ENCODE results near the gene SYCE3.

SYCE3 gene

DNA sequence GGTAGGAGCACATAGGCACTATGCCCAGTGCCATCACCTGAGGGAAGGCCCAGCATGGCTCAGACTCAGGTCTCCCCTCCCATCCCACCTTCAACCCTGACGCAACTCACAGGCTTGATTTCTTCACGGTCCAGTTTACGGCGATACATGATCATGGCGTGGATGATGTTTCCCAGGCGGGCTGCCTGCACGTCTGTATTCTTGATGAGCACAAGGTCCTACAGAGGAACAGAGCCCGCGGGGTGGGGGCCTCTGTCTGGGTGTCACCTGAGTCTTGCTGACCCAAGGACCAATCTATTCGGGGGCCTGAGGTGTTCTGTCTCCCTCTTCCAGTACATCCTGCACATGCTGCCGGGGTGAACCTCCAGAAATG, 11.7 kb upstream of the SYCE3 start:
- no peak for DNase-seq

GRCh38 chr22:50573491-50574382, 11.0 kb upstream of the SYCE3 start:
- no peak for DNase-seq

DNA sequence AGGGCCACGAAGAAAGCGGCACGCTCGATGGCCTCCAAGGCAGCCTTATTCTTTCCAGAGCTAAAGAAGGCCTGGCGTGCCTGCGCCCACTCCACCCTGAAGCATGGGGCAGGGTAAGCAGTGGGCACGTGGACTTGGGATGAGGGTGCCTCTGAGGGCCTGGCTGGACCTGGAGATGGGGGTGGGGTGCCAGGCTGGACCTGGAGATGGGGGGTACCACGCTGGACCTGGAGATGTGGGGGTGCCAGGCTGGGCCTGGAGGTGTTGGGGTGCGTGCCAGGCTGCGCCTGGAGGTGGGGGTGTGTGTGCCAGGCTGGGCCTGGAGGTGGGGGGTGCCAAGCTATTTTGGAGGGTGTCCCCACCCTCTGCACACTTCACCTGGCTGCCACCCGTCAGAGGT, 10.2 kb upstream of the SYCE3 start:
- no peak for DNase-seq

GRCh38 chr22:50571264-50572175, 8.8 kb upstream of the SYCE3 start:
- no peak for DNase-seq

- DNase-seq: no peak
Measured at GRCh38 chr22:50570861-50571260, 8.1 kb upstream of the SYCE3 start.

DNA sequence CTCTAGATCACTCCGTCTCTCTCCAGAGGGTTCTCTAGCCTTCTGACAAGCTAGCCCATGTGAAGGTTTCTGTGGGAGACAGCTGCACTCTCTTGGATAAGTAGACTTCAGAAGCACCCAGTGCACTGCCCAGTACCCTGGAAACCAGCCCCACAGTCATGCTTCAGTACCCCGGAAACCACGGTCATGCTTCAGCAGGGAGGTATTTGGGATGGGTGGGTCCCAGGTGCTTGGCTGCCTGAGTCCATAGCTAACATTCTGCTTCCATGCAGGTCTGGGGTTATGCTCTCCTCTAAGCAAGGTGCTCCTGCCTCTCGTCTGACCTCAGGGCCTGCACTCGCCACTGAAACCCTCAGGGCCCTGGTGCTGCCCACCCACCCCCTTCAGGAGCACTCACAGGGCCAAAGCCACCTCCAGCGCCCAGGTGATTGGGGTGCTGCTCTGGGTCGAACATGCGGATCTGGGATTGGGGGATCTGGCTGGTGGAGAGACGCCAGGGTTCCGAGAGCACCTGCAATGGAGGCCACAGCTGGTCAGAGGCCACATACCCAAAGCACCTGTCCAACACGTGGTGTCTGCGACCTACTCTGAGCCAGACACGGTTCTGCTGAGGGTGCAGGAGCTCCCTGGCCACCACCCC, 7.3 kb upstream of the SYCE3 start:
- no peak for DNase-seq

- no peak for DNase-seq
Measured at GRCh38 chr22:50569041-50569459, 6.3 kb upstream of the SYCE3 start.

- DNase-seq: no peak
Measured at GRCh38 chr22:50568626-50569025, 5.9 kb upstream of the SYCE3 start.

- DNase-seq: no peak
Measured at GRCh38 chr22:50567721-50568252, 5.1 kb upstream of the SYCE3 start.

- no peak for DNase-seq
Measured at GRCh38 chr22:50564289-50564688, 1.6 kb upstream of the SYCE3 start.

- no peak for DNase-seq
Measured at GRCh38 chr22:50563413-50564160, 868 bp upstream of the SYCE3 start.

DNA sequence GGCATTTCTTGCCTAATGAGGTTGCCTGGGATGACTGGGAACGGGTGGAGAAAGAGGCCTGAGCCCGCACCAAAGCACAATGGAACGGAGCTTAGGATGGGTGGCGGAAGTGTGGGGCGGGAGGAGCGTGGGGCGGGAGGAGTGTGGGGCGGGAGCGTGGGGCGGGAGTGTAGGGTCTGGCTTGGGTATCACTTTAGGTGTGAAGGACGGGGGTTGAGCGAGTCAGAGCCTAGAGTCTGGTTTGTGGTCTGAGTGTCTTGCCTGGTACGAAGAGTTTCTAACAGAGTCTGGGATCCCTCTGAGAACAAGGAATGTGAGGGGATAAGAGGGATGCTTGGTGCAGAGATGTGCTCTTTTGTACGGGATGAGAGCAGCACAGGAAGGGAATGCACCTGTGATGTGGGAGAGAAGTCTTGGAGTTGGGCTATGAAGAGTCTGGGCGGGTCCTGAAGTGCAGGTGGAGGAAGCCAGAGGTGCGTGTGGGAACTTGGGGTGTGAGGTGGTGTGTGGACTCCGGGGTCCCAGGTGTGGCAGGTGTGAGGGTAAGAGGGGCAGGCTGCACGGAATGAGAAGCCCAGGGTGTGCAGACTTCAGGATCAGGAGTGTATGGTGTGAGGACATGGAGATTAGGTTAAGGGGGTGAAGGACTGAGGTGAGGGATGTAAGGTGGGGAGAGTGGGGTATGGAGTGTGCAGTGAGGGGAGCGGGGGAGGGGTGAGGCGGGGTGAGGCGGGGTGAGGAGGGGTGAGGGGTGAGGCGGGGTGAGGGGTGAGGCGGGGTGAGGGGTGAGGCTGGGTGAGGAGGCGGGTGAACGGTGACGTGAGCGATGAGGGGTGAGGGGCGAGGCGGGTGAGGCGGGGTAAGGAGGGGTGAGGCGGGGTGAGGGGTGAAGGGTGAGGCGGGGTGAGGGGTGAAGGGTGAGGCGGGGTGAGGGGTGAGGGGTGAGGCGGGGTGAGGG, 1.0 kb downstream of the SYCE3 start:
- DNase-seq: no peak

DNA sequence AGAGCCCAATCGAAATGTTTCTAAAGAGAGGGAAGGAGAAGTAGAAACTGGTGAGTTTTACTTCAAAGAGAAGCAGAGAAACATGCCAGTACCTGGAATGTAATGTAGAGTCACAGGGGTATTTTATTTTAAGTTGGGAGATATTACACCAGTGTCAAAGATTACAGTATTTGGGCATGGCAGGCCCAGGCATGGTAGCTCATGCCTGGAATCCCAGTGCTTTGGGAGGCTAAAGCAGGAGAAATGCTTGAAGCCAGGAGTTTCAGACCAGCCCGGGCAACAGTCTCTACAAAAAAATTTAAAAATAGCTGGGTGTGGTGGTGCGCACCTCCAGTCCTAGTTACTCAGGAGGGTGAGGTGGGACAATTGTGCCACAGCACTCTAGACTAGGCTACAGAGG, 2.7 kb downstream of the SYCE3 start:
- no peak for DNase-seq

DNA sequence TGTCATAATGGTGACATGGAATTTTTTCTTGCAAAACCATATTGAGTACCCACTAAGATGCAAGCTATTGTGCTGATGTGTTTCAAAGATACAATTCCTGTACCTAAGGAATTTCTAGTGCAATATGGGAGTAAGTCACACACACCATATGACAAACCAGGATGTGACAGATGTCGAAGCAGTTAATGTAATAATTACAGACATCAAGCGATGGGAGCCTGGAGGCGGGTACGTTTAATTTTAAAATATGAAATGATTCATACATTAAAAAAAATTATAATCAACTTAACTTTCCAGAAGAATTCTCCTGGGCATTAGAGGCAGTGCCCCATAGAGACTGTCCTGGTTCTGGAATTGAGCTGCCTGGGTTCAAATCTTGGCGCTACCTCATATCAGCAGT, 6.0 kb downstream of the SYCE3 start:
- DNase-seq: no peak

DNA sequence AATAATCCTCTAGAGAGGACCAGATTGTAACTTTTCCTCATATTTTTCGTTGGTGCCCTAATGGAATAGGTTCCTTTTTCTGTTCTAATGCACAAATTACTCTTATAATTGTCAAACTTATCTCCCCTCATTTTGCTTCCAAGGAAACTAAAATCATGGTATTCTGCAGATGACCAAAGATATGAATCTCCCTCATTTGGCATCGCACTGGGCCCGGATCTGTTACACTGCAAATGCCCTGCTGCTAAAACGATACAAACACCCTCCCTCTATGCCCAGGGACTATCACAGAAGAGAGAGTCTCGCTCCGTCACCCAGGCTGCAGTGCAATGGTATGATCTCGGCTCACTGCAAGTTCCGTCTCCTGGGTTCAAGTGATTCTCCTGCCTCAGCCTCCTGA, 9.4 kb downstream of the SYCE3 start:
- DNase-seq: no peak

DNA sequence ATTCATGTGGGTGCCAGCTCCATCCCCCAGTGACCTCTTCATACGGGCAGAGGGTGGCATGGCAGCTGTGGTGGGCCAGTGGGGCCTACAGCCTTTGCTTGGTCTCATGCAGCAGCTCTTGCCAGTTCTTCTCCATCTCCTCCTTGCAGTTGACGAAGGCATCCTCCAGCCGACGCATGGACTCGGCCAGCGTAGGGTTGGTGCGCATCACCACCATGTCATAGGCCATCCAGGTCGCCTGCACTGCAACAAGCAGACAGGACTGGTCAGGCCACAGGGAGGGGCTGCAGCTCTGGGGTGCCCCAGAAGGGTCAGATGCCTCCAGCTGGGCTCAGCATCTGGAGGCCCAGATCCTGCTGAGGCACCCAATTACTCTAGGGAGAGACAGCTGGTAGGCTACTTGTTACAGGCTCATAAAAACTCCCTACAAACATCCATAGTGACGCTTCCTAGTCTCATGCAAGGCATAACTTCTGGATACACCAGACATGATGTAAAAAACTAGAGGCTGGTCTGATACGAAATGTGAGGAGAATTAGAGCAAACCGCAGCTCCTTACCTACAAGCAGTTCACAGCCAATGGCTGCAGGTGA, 11.5 kb downstream of the SYCE3 start:
- DNase-seq: no peak

- DNase-seq: no peak
Measured at GRCh38 chr22:50550395-50550794, 12.3 kb downstream of the SYCE3 start.

DNA sequence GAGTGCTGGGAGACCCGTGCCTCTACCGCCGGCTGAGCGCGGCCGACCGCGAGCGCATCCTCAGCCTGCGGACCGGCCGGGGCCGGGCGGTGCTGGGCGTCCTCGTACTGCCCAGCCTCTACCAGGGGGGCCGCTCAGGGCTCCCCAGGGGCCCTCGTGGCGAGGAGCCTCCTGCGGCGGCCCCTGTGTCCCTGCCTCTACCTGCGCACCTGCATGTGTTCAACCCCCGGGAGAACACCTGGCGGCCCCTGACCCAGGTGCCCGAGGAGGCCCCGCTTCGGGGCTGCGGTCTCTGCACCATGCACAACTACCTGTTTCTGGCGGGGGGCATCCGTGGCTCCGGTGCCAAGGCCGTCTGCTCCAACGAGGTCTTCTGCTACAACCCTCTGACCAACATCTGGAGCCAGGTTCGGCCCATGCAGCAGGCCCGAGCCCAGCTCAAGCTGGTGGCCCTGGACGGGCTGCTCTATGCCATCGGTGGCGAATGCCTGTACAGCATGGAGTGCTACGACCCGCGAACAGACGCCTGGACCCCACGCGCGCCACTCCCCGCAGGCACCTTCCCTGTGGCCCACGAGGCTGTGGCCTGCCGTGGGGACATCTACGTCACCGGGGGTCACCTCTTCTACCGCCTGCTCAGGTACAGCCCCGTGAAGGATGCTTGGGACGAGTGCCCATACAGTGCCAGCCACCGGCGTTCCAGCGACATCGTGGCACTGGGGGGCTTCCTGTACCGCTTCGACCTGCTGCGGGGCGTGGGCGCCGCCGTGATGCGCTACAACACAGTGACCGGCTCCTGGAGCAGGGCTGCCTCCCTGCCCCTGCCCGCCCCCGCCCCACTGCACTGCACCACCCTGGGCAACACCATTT, 13.6 kb downstream of the SYCE3 start:
- no peak for DNase-seq

DNA sequence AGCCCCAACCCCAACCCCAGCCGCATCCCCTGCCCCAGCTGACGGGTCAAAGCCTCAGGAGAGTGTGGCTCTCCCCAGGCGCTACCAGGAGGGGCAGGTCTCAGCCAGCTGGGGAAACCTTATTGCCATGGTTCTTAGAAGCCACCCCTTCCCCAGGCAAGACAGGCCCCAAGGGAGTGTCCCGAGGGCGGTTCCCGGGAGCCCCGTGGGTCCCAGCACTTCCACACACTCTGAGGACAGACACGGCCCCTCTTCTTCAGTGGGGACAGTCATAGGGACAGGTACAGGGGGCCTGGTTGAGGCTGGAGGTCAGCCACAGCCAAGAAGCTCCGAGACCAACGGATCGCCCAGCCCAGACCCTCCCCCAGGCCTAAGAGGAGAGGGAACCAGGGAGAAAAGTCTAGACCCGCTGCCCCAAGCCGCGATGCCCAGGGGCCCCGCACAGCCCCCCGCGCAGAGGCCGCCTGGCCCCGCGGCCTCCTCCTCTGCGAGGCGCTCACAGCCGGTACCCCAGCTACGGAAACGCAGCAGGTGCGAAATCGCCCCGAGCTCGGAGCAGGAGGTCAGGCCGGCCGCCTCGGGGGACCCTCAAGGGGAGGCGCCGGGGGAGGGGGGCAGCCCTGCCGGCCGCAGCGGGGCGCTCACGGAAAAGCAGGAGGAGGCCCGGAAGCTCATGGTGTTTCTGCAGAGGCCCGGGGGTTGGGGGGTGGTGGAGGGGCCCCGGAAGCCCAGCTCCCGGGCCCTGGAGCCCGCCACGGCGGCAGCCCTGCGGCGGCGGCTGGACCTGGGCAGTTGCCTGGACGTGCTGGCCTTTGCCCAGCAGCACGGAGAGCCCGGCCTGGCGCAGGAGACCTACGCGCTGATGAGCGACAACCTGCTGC, 14.4 kb downstream of the SYCE3 start:
- DNase-seq: peak; percentile 28

Data from effector CD8-positive, alpha-beta T cell (primary cell).